Ishikawa (cell line): ENCODE results near the gene PEA15.

Experiments used
- CEBPB ChIP-seq: IDR thresholded peaks from 2 replicates; pipeline ENCODE4 v1.6.1; 2012
- CREB1 ChIP-seq: IDR thresholded peaks from 2 replicates; pipeline ENCODE4 v1.6.1; 2012; ENCODE audit warnings: low read depth
- EP300 ChIP-seq: IDR thresholded peaks from 2 replicates; pipeline ENCODE4 v1.6.1; 2012; ENCODE audit warnings: borderline replicate concordance
- RAD21 ChIP-seq: IDR thresholded peaks from 2 replicates; pipeline ENCODE4 v1.6.1; 2012; ENCODE audit warnings: low read depth
- TAF1 ChIP-seq: IDR thresholded peaks from 2 replicates; pipeline ENCODE4 v1.6.1; 2012; ENCODE audit warnings: low read depth, mild to moderate bottlenecking
- TCF12 ChIP-seq: IDR thresholded peaks from 2 replicates; pipeline ENCODE4 v1.6.1; 2012; ENCODE audit warnings: low read depth
- TF ChIP-seq, protein P1 (sequence below): IDR thresholded peaks from 2 replicates; pipeline ENCODE4 v1.6.1; 2012; ENCODE audit warnings: low read depth, mild to moderate bottlenecking
- TF ChIP-seq, protein P2 (sequence below): IDR thresholded peaks from 2 replicates; pipeline ENCODE4 v1.6.1; 2012
- TF ChIP-seq, protein P3 (sequence below): IDR thresholded peaks from 2 replicates; pipeline ENCODE4 v1.6.1; 2012

- TF ChIP-seq, protein P1, sequence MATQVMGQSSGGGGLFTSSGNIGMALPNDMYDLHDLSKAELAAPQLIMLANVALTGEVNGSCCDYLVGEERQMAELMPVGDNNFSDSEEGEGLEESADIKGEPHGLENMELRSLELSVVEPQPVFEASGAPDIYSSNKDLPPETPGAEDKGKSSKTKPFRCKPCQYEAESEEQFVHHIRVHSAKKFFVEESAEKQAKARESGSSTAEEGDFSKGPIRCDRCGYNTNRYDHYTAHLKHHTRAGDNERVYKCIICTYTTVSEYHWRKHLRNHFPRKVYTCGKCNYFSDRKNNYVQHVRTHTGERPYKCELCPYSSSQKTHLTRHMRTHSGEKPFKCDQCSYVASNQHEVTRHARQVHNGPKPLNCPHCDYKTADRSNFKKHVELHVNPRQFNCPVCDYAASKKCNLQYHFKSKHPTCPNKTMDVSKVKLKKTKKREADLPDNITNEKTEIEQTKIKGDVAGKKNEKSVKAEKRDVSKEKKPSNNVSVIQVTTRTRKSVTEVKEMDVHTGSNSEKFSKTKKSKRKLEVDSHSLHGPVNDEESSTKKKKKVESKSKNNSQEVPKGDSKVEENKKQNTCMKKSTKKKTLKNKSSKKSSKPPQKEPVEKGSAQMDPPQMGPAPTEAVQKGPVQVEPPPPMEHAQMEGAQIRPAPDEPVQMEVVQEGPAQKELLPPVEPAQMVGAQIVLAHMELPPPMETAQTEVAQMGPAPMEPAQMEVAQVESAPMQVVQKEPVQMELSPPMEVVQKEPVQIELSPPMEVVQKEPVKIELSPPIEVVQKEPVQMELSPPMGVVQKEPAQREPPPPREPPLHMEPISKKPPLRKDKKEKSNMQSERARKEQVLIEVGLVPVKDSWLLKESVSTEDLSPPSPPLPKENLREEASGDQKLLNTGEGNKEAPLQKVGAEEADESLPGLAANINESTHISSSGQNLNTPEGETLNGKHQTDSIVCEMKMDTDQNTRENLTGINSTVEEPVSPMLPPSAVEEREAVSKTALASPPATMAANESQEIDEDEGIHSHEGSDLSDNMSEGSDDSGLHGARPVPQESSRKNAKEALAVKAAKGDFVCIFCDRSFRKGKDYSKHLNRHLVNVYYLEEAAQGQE: no peak
- TF ChIP-seq CEBPB (no peak), RAD21 (no peak), TAF1 (no peak), EP300 (no peak), TCF12 (no peak), CREB1 (no peak)
- TF ChIP-seq, protein P2, sequence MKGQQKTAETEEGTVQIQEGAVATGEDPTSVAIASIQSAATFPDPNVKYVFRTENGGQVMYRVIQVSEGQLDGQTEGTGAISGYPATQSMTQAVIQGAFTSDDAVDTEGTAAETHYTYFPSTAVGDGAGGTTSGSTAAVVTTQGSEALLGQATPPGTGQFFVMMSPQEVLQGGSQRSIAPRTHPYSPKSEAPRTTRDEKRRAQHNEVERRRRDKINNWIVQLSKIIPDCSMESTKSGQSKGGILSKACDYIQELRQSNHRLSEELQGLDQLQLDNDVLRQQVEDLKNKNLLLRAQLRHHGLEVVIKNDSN: no peak
- TF ChIP-seq, protein P3, sequence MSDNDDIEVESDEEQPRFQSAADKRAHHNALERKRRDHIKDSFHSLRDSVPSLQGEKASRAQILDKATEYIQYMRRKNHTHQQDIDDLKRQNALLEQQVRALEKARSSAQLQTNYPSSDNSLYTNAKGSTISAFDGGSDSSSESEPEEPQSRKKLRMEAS: no peak
Measured at GRCh38 chr1:160216301-160216700, 11.1 kb downstream of the PEA15 start.
